Measurements from ENCODE around the gene PWP1.
"Not testable (repeated sequence)": the region's sequence is repeated elsewhere in the genome, so short reads cannot be mapped to it uniquely, and the experiment has no call there.

The PWP1 gene

GRCh38 chr12:107681836-107682820 is 3.5 kb upstream of the PWP1 start:
- FAIRE-seq: no peak
- TF ChIP-seq PAX5 (IDR thresholded peaks at IDR 0.05; ENCODE audit: insufficient read depth, low read length, severe bottlenecking) (no peak), SPI1 (IDR thresholded peaks at IDR 0.05; ENCODE audit: low read depth, low read length) (no peak), POU2F2 (IDR thresholded peaks at IDR 0.05; ENCODE audit: low read depth, low read length) (no peak), POLR2A (IDR thresholded peaks at IDR 0.05; ENCODE audit: low read depth, low read length) (no peak), POLR2AphosphoS5 (IDR thresholded peaks at IDR 0.05; ENCODE audit: low read depth, low read length) (no peak), TAF1 (IDR thresholded peaks at IDR 0.05; ENCODE audit: low read depth, low read length) (no peak)

GRCh38 chr12:107684029-107684795 is 1.4 kb upstream of the PWP1 start:
- TF ChIP-seq POU2F2 (IDR thresholded peaks at IDR 0.05; ENCODE audit: low read depth, low read length): no peak
- no peak for TF ChIP-seq SPI1 (IDR thresholded peaks at IDR 0.05; ENCODE audit: low read depth, low read length)
- TF ChIP-seq PAX5 (IDR thresholded peaks at IDR 0.05; ENCODE audit: insufficient read depth, low read length, severe bottlenecking): no peak
- TF ChIP-seq POLR2A (IDR thresholded peaks at IDR 0.05; ENCODE audit: low read depth, low read length): no peak
- TF ChIP-seq POLR2AphosphoS5 (IDR thresholded peaks at IDR 0.05; ENCODE audit: low read depth, low read length): no peak
- no peak for TF ChIP-seq TAF1 (IDR thresholded peaks at IDR 0.05; ENCODE audit: low read depth, low read length)
- FAIRE-seq (no peak), DNase-seq (ENCODE audit: insufficient read length, low spot score) (no peak)

More at GRCh38 chr12:107681836-107682820, 3.5 kb upstream of the PWP1 start:
- no peak for DNase-seq (ENCODE audit: insufficient read length, low spot score)

- DNase-seq (ENCODE audit: insufficient read length, low spot score) (no peak), FAIRE-seq (no peak)
- TF ChIP-seq SPI1 (IDR thresholded peaks at IDR 0.05; ENCODE audit: low read depth, low read length) (no peak), POLR2AphosphoS5 (IDR thresholded peaks at IDR 0.05; ENCODE audit: low read depth, low read length) (no peak), POU2F2 (IDR thresholded peaks at IDR 0.05; ENCODE audit: low read depth, low read length) (no peak), TAF1 (IDR thresholded peaks at IDR 0.05; ENCODE audit: low read depth, low read length) (no peak)
Observed at GRCh38 chr12:107684990-107685359, 624 bp upstream of the PWP1 start.

- not testable (repeated sequence) for FAIRE-seq; DNase-seq (ENCODE audit: insufficient read length, low spot score)
Observed at GRCh38 chr12:107695772-107696171, 10.2 kb downstream of the PWP1 start.

- no peak for FAIRE-seq
Observed at GRCh38 chr12:107702106-107702505, 16.5 kb downstream of the PWP1 start.

GRCh38 chr12:107704041-107704440 is 18.4 kb downstream of the PWP1 start:
- no peak for TF ChIP-seq POLR2A (IDR thresholded peaks at IDR 0.05; ENCODE audit: low read depth, low read length)
- TF ChIP-seq PAX5 (IDR thresholded peaks at IDR 0.05; ENCODE audit: insufficient read depth, low read length, severe bottlenecking): no peak
- no peak for TF ChIP-seq TAF1 (IDR thresholded peaks at IDR 0.05; ENCODE audit: low read depth, low read length)
- no peak for TF ChIP-seq POU2F2 (IDR thresholded peaks at IDR 0.05; ENCODE audit: low read depth, low read length)
- no peak for DNase-seq (ENCODE audit: insufficient read length, low spot score)
- FAIRE-seq: no peak

More at GRCh38 chr12:107702106-107702505, 16.5 kb downstream of the PWP1 start:
- TF ChIP-seq POLR2AphosphoS5 (IDR thresholded peaks at IDR 0.05; ENCODE audit: low read depth, low read length) (no peak), TAF1 (IDR thresholded peaks at IDR 0.05; ENCODE audit: low read depth, low read length) (no peak), PAX5 (IDR thresholded peaks at IDR 0.05; ENCODE audit: insufficient read depth, low read length, severe bottlenecking) (no peak), POLR2A (IDR thresholded peaks at IDR 0.05; ENCODE audit: low read depth, low read length) (no peak), POU2F2 (IDR thresholded peaks at IDR 0.05; ENCODE audit: low read depth, low read length) (no peak), SPI1 (IDR thresholded peaks at IDR 0.05; ENCODE audit: low read depth, low read length) (no peak)
- DNase-seq (ENCODE audit: insufficient read length, low spot score): no peak

GRCh38 chr12:107705522-107705921 is 19.9 kb downstream of the PWP1 start:
- not testable (repeated sequence) for DNase-seq (ENCODE audit: insufficient read length, low spot score); FAIRE-seq

- no peak for DNase-seq (ENCODE audit: insufficient read length, low spot score)
- no peak for TF ChIP-seq TAF1 (IDR thresholded peaks at IDR 0.05; ENCODE audit: low read depth, low read length)
- TF ChIP-seq POLR2AphosphoS5 (IDR thresholded peaks at IDR 0.05; ENCODE audit: low read depth, low read length): no peak
- TF ChIP-seq POLR2A (IDR thresholded peaks at IDR 0.05; ENCODE audit: low read depth, low read length): no peak
- no peak for TF ChIP-seq POU2F2 (IDR thresholded peaks at IDR 0.05; ENCODE audit: low read depth, low read length)
- TF ChIP-seq PAX5 (IDR thresholded peaks at IDR 0.05; ENCODE audit: insufficient read depth, low read length, severe bottlenecking): no peak
- no peak for TF ChIP-seq SPI1 (IDR thresholded peaks at IDR 0.05; ENCODE audit: low read depth, low read length)
- no peak for FAIRE-seq
Observed at GRCh38 chr12:107715780-107716179, 30.2 kb downstream of the PWP1 start.

- no peak for FAIRE-seq
- TF ChIP-seq POU2F2 (IDR thresholded peaks at IDR 0.05; ENCODE audit: low read depth, low read length) (no peak), POLR2A (IDR thresholded peaks at IDR 0.05; ENCODE audit: low read depth, low read length) (no peak), SPI1 (IDR thresholded peaks at IDR 0.05; ENCODE audit: low read depth, low read length) (no peak), PAX5 (IDR thresholded peaks at IDR 0.05; ENCODE audit: insufficient read depth, low read length, severe bottlenecking) (no peak), POLR2AphosphoS5 (IDR thresholded peaks at IDR 0.05; ENCODE audit: low read depth, low read length) (no peak), TAF1 (IDR thresholded peaks at IDR 0.05; ENCODE audit: low read depth, low read length) (no peak)
- no peak for DNase-seq (ENCODE audit: insufficient read length, low spot score)
Observed at GRCh38 chr12:107718606-107719005, 33.0 kb downstream of the PWP1 start.

- FAIRE-seq: not testable (repeated sequence)
Observed at GRCh38 chr12:107727327-107727726, 41.7 kb downstream of the PWP1 start.

GRCh38 chr12:107727742-107728141 is 42.1 kb downstream of the PWP1 start:
- FAIRE-seq; DNase-seq (ENCODE audit: insufficient read length, low spot score): not testable (repeated sequence)

More at GRCh38 chr12:107727327-107727726, 41.7 kb downstream of the PWP1 start:
- DNase-seq (ENCODE audit: insufficient read length, low spot score): not testable (repeated sequence)

All from GM12891 (cell line).